Neural progenitor cell (in vitro differentiated cells): Measurements from ENCODE around the gene PINLYP.

Experiments used
- CTCF ChIP-seq: fragments of 200-600 bp; sonication (generic); IDR thresholded peaks from 2 replicates; pipeline ENCODE4 v1.5.1; 2017; ENCODE audit warnings: antibody characterized with exemption, mild to moderate bottlenecking
- EZH2 ChIP-seq: fragments of 200-600 bp; sonication (generic); IDR thresholded peaks from 2 replicates; pipeline ENCODE4 v1.6.1; 2017; ENCODE audit warnings: antibody characterized with exemption, mild to moderate bottlenecking, moderate library complexity

- TF ChIP-seq EZH2 = no peak
- no peak for TF ChIP-seq CTCF
These were observed 31.9 kb downstream of the PINLYP start for GRCh38 chr19:43607238-43608205.
